GM12873 (cell line): ENCODE data around the gene CHD8.
A peak's percentile ranks its signal among the peaks of the same experiment; 100 is the strongest.

Source experiments
- TF ChIP-seq, protein P1 (sequence below): IDR thresholded peaks from 2 replicates; pipeline ENCODE4 v1.5.1; 2012; ENCODE audit warnings: low read depth, mild to moderate bottlenecking, moderate library complexity, low read length, control low read depth; ENCODE audit not compliant: insufficient read depth; ENCODE audit errors: missing control alignments

CHD8 gene, protein sequence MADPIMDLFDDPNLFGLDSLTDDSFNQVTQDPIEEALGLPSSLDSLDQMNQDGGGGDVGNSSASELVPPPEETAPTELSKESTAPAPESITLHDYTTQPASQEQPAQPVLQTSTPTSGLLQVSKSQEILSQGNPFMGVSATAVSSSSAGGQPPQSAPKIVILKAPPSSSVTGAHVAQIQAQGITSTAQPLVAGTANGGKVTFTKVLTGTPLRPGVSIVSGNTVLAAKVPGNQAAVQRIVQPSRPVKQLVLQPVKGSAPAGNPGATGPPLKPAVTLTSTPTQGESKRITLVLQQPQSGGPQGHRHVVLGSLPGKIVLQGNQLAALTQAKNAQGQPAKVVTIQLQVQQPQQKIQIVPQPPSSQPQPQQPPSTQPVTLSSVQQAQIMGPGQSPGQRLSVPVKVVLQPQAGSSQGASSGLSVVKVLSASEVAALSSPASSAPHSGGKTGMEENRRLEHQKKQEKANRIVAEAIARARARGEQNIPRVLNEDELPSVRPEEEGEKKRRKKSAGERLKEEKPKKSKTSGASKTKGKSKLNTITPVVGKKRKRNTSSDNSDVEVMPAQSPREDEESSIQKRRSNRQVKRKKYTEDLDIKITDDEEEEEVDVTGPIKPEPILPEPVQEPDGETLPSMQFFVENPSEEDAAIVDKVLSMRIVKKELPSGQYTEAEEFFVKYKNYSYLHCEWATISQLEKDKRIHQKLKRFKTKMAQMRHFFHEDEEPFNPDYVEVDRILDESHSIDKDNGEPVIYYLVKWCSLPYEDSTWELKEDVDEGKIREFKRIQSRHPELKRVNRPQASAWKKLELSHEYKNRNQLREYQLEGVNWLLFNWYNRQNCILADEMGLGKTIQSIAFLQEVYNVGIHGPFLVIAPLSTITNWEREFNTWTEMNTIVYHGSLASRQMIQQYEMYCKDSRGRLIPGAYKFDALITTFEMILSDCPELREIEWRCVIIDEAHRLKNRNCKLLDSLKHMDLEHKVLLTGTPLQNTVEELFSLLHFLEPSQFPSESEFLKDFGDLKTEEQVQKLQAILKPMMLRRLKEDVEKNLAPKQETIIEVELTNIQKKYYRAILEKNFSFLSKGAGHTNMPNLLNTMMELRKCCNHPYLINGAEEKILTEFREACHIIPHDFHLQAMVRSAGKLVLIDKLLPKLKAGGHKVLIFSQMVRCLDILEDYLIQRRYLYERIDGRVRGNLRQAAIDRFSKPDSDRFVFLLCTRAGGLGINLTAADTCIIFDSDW (N-terminal part only)

DNA sequence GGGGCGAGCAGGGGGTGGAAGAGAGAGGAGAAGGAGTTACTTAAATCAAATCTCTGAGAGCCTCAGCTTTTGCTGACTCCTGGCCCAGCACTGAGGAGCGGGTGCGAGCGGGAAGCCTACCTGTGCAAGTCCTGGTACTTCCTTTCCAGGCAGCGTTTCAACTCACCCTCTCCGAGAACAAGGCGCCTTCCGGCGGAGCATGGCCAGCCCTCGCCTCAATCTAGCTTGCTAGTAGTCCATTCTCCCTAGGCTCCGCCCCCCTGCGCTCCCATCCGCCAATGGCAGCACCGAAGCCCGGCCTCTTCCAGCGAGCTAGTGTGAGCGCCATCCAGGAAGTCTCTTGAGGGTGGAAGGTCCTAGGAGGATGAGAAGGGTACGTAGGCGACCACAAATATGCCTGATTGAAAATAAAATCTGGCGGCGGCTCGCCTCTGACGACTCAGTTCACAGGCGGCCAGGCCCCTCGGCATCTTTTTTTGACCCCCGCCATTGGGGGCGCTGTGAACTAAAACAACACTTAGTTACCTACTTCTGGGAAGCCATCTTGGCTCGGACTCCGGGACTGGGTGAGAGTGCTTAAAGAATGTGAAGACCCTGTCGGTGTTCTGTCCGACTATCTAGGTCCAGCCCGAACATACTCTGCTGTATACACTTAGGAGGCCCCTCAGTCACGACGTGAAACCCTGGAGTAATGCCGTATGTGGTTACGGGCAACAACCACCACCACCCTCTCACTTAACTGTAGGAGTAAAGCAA, at the start of gene CHD8:
CHD8 (minus strand) TSS at position 212 of the 756 bp plus-strand sequence. CDS start 24,480 bp downstream, outside the sequence.
- TF ChIP-seq, protein P1, sequence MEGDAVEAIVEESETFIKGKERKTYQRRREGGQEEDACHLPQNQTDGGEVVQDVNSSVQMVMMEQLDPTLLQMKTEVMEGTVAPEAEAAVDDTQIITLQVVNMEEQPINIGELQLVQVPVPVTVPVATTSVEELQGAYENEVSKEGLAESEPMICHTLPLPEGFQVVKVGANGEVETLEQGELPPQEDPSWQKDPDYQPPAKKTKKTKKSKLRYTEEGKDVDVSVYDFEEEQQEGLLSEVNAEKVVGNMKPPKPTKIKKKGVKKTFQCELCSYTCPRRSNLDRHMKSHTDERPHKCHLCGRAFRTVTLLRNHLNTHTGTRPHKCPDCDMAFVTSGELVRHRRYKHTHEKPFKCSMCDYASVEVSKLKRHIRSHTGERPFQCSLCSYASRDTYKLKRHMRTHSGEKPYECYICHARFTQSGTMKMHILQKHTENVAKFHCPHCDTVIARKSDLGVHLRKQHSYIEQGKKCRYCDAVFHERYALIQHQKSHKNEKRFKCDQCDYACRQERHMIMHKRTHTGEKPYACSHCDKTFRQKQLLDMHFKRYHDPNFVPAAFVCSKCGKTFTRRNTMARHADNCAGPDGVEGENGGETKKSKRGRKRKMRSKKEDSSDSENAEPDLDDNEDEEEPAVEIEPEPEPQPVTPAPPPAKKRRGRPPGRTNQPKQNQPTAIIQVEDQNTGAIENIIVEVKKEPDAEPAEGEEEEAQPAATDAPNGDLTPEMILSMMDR = peak; percentile 77

DNA sequence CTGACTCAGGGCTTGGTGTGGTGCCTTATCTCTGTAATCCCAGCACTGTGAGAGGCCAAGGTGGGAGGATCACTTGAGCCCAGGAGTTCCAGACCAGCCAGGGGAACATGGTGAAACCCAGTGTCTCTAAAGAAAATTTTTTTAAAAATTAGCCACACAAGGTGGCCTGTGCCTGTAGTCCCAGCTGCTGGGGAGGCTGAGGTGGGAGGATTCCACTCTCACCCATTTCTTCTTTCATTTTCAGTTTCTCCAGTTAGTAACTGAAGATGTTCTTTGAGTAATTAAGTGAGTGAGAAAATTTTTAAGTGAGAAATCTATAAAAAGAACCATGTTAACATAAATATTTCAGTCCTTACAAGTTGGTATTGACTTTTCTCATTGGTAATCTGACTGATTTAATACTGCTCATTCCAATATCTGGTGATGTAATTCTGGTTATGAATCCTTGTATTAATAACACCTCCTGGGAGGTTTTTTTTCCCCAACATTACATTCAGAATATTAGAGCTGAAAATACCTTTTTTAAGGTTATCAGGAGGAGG, 49.2 kb upstream of the CHD8 start:
- TF ChIP-seq, protein P1 = no peak

DNA sequence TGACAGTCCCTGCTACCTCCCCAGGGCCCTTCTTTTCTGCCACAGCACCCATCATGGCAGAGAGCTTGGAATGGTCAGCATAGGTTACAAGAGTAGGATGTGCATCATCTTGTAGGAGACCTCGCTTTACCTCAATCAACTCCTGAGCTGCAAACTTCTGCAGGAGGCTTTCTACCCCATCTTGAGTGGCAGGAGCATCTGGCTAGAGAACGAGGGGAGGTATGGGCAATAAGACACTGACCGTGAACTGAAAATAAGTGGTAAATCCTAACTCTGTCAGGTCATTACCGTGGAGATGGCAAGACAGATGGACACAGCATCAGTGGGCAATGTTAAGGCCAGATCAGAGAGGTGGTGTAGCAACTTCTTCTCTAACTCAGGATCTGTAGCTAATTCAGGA, 47.5 kb upstream of the CHD8 start:
- TF ChIP-seq, protein P1 = no peak

DNA sequence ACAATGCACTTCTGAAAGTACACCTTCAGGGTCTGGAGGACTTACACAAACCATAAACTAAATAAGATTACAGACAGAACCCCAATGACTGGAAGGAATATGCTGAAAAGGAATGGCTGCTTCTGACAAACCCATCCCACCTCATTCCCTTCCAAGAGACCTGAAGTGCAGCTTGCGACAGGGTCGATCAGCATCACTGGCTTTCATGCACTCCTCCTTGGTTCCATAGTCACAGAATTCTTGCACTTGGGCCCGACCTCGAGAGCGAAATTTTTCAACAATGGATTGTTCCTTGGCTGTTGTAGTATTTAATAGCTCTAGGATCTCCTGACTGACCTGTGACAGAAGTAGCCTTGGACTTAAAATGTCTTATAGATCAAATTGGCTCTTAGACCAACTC, 45.6 kb upstream of the CHD8 start:
- TF ChIP-seq, protein P1 = no peak

DNA sequence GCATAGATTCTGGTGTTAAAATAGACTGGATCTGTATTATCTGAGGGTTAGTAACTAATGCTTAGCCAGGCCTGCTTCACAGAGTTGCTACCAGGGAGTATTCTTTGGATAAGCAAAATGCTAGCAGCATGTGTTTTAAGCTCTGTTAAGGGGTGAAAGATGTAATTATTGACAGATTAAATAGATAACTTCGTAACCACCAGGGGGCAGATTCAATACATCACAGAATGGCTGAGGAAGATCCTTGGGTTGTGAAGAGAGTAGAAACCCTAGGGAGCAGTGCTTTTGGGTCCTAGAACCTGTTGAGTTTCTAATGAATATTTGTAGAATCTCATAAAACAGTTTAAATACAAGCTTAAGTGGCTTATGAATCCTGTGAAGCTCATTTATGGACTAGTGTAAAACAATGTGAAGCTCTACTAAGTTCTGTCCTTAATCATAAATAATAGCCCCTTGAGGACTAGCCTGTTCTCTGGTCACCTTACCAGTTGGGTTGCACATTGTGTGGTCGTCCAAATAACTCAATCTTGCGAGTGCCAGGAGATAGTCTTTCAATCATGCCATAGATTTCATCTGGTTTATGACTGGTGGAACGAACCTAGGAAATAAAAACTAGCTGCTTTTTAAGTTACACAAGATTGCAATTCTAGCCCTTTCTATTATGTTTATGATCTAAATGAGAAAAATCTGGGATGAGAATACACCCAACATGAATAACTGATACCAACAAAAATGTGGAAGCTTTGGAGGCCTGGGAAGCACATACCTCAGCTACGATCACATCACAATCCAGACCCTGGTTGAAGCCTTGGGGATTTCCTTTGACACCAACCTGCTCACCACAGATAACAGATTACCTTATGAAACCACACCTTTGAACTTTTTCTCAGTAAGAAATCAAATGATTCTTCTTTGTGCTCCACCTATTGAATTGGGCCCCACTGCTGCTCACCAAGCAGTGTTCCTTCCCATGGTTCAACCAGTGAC, 42.9 kb upstream of the CHD8 start:
- TF ChIP-seq, protein P1 = peak; percentile 53

DNA sequence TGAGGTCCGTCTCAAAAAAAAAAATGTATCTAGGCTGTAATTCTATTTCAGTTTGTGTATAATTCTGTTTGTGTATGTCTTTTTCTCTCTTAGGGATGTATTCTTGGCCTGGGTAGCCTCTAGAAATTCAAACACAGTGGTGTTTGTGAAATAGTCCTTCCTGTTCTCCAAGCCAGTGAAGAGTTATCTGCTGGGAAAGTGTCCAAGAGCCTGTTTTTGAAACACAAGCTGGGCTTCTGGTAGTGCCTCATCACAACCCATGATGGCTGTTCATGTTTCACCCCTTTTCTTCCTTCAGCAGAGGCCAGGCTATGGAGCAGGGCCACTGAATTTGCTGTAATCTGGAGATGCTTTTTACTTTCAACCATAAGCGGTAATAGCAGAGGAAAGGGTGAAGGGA, 40.5 kb upstream of the CHD8 start:
- TF ChIP-seq, protein P1 = no peak
